ENCODE data around the gene NRCAM. TPM values are rescaled to one million over a fixed set of nuclear protein-coding genes. Genes with fewer than 3 reads are reported as not detected.
A peak's percentile ranks its signal among the peaks of the same experiment; 100 is the strongest.

The NRCAM gene
- total and polyA plus RNA-seq, 10 of the 15 experiments (the other 5 are each of a cell fraction or from before 2014, with no cell fraction given): 0.30 to 2.0 (median 1.0) TPM

- Histone ChIP-seq H3K27me3 (replicated peaks in 1 of 2; ENCODE audit: control insufficient read depth in 2 of 2, insufficient read depth in 2 of 2, low read length in 1 of 2) (no peaks in the 10 kb centered on the region), H4K20me1 (ENCODE audit: control insufficient read depth, insufficient read depth) (no peaks in the 10 kb centered on the region), H3K27ac (ENCODE audit: control insufficient read depth, insufficient read depth) (no peak overlapping the region), H3K79me2 (ENCODE audit: control insufficient read depth, insufficient read depth, low read length) (no peaks in the 10 kb centered on the region), H3K9ac (ENCODE audit: control insufficient read depth, insufficient read depth, low read length) (no peak overlapping the region), H3K4me2 (ENCODE audit: control insufficient read depth, insufficient read depth) (no peak overlapping the region), H3K36me3 (ENCODE audit: control insufficient read depth in 2 of 2, insufficient read depth in 2 of 2, low read length in 1 of 2) (no peaks in the 10 kb centered on the region; a peak in 1 of 4 replicates), H2AFZ (ENCODE audit: control insufficient read depth, low read depth, low read length) (no peak overlapping the region), H3K4me3 (no peak overlapping the region), H3K4me1 (ENCODE audit: control insufficient read depth, insufficient read depth, low read length) (no peaks in the 10 kb centered on the region), H3K9me3 (replicated peaks; ENCODE audit: control insufficient read depth, insufficient read depth, low read length) (no peaks in the 10 kb centered on the region)
- DNase-seq (ENCODE audit: low read depth, low spot score): no peak
- RAD21 ChIA-PET (ENCODE audit: unreplicated experiment): no interaction called here
- FAIRE-seq: no peak
- SMC1A ChIA-PET (ENCODE audit: uncharacterized antibody, unreplicated experiment): interaction anchor here (0.9 to 1.2 kb wide), 3 partner anchors 103 to 308 kb away, joined by 3 to 4 read pairs (median 4); no protein-coding TSS in a partner anchor
- no TSS peak for BruUV-seq (replicated peaks)
- WGBS (ENCODE audit: insufficient coverage, insufficient replicate concordance, low lambda C conversion rate, missing lambda C conversion rate): 98% methylated on average over 4 of the region's 4 CpGs
- in situ Hi-C loops (cut with MboI): no loop called here
- intact Hi-C loops (cut with micrococcal nuclease; ENCODE audit: unreplicated experiment): no loop called here
- CTCF ChIA-PET: interaction anchor here (1.1 to 6.1 kb wide), 2 partner anchors 9 to 29 kb away, joined by 3 to 48 read pairs; no protein-coding TSS in a partner anchor
- ATAC-seq: no peak
- TF ChIP-seq SMARCA5 (IDR thresholded peaks at IDR 0.05): no peak
- peak; percentile 65; the same call in 1 of the 2 replicates for TF ChIP-seq SPI1 (IDR thresholded peaks at IDR 0.05; ENCODE audit: borderline replicate concordance, insufficient read depth, low read depth, low read length)
- POLR2A ChIA-PET: no interaction called here
Measured at GRCh38 chr7:108488768-108489538, 32.7 kb upstream of the NRCAM start.

DNA sequence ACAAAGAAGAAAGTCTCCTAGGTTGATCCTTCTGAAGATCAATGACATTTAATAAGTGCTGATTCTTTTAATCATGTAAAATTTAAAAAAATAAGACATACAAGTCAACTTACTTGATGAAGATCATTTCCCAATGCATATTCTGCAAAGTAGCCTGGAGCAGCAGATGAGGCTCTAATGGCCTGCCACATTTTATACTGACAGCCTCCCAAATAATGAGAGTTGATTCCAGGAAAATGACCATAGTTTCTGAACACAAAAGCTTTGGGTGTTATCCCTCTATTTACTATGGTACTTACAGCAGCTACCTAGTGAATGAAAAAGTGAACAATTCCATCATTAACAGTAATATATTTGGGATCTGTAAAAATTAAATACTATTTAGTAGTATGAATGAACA, 31.4 kb upstream of the NRCAM start:
- no peaks in the 10 kb centered on the region for H3K9me3 ChIP-seq (replicated peaks; ENCODE audit: control insufficient read depth, insufficient read depth, low read length)
- no peaks in the 10 kb centered on the region for H3K79me2 ChIP-seq (ENCODE audit: control insufficient read depth, insufficient read depth, low read length)
- ChIA-PET POLR2A (no interaction called here), SMC1A (ENCODE audit: uncharacterized antibody, unreplicated experiment) (interaction anchor here (1.1 to 2.3 kb wide), 3 partner anchors 9 to 251 kb away, joined by 3 to 7 read pairs (median 3); no protein-coding TSS in a partner anchor), CTCF (interaction anchor here (1.3 to 6.1 kb wide), 2 partner anchors 10 to 102 kb away, joined by 3 to 48 read pairs; no protein-coding TSS in a partner anchor), RAD21 (ENCODE audit: unreplicated experiment) (no interaction called here)
- no peaks in the 10 kb centered on the region for H3K36me3 ChIP-seq (ENCODE audit: control insufficient read depth in 2 of 2, insufficient read depth in 2 of 2, low read length in 1 of 2)
- no peak overlapping the region for H3K4me3 ChIP-seq
- no peak overlapping the region for H3K27ac ChIP-seq (ENCODE audit: control insufficient read depth, insufficient read depth)
- BruUV-seq (replicated peaks): no TSS peak
- no peak overlapping the region for H3K9ac ChIP-seq (ENCODE audit: control insufficient read depth, insufficient read depth, low read length)
- H3K4me2 ChIP-seq (ENCODE audit: control insufficient read depth, insufficient read depth): no peak overlapping the region
- ATAC-seq (no peak), DNase-seq (ENCODE audit: low read depth, low spot score) (no peak), FAIRE-seq (no peak)
- no peak overlapping the region for H2AFZ ChIP-seq (ENCODE audit: control insufficient read depth, low read depth, low read length)
- intact Hi-C loops (cut with micrococcal nuclease; ENCODE audit: unreplicated experiment): no loop called here
- in situ Hi-C loops (cut with MboI): no loop called here
- no peaks in the 10 kb centered on the region for H4K20me1 ChIP-seq (ENCODE audit: control insufficient read depth, insufficient read depth)
- H3K27me3 ChIP-seq (replicated peaks in 1 of 2; ENCODE audit: control insufficient read depth in 2 of 2, insufficient read depth in 2 of 2, low read length in 1 of 2): no peaks in the 10 kb centered on the region
- H3K4me1 ChIP-seq (ENCODE audit: control insufficient read depth, insufficient read depth, low read length): no peaks in the 10 kb centered on the region
- TF ChIP-seq IRF4 (IDR thresholded peaks at IDR 0.05; ENCODE audit: low read depth, low read length) (no peak), STAT3 (IDR thresholded peaks at IDR 0.05; ENCODE audit: low read depth, low read length) (no peak), TBL1XR1 (IDR thresholded peaks at IDR 0.05; ENCODE audit: low read depth, low read length) (no peak), E4F1 (IDR thresholded peaks at IDR 0.05; ENCODE audit: borderline replicate concordance, partially characterized antibody) (no peak), EED (IDR thresholded peaks at IDR 0.05; ENCODE audit: low read depth) (no peak), E2F4 (IDR thresholded peaks at IDR 0.05; ENCODE audit: low read depth, low read length) (no peak), BRCA1 (IDR thresholded peaks at IDR 0.05; ENCODE audit: low read depth, low read length) (no peak), MYC (IDR thresholded peaks at IDR 0.05; ENCODE audit: insufficient read depth, insufficient read length, insufficient replicate concordance, low read length, severe bottlenecking) (no peak), RAD51 (IDR thresholded peaks at IDR 0.05) (no peak), RUNX3 (IDR thresholded peaks at IDR 0.05; ENCODE audit: low read length) (no peak), NR2F1 (conservative IDR thresholded peaks at IDR 0.05) (no peak), MTA2 (IDR thresholded peaks at IDR 0.05; ENCODE audit: low read depth) (no peak)
- TF ChIP-seq, protein P1, sequence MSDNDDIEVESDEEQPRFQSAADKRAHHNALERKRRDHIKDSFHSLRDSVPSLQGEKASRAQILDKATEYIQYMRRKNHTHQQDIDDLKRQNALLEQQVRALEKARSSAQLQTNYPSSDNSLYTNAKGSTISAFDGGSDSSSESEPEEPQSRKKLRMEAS (IDR thresholded peaks at IDR 0.05; ENCODE audit: low read depth, low read length): no peak
